AG09319 (cell line): ENCODE measurements around the gene SOCS6.

Experiments
- DNase-seq: peaks from one replicate; pipeline ENCODE4 v3.0.0-alpha.2; 2010; ENCODE audit warnings: low read depth; ENCODE audit errors: extremely low read depth
- TF ChIP-seq, protein P1 (sequence below): IDR thresholded peaks from 2 replicates; pipeline ENCODE4 v1.5.1; 2011; ENCODE audit warnings: low read depth, mild to moderate bottlenecking, inconsistent platforms, low read length, moderate library complexity

SOCS6 gene

DNA sequence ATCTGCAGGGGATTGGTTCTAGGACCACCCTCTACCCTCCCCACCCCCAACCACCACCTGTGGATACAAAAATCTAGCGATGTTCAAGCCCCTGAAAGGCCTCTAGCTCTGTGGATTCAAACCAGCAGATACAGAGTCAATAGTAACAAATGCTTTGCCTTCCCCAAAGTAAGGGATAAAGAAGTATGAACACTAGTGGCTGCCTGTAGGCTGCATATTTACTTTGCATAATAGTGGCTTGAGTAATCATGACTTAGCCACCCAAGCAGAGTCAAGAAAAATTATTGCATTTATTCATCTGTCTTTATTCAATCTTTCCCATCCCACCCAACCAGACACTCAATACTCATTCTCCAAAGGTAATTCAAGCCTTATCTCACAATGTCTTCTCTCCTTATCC lies 43.8 kb downstream of the SOCS6 start:
- no peak for DNase-seq
- TF ChIP-seq, protein P1, sequence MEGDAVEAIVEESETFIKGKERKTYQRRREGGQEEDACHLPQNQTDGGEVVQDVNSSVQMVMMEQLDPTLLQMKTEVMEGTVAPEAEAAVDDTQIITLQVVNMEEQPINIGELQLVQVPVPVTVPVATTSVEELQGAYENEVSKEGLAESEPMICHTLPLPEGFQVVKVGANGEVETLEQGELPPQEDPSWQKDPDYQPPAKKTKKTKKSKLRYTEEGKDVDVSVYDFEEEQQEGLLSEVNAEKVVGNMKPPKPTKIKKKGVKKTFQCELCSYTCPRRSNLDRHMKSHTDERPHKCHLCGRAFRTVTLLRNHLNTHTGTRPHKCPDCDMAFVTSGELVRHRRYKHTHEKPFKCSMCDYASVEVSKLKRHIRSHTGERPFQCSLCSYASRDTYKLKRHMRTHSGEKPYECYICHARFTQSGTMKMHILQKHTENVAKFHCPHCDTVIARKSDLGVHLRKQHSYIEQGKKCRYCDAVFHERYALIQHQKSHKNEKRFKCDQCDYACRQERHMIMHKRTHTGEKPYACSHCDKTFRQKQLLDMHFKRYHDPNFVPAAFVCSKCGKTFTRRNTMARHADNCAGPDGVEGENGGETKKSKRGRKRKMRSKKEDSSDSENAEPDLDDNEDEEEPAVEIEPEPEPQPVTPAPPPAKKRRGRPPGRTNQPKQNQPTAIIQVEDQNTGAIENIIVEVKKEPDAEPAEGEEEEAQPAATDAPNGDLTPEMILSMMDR, result no peak

DNA sequence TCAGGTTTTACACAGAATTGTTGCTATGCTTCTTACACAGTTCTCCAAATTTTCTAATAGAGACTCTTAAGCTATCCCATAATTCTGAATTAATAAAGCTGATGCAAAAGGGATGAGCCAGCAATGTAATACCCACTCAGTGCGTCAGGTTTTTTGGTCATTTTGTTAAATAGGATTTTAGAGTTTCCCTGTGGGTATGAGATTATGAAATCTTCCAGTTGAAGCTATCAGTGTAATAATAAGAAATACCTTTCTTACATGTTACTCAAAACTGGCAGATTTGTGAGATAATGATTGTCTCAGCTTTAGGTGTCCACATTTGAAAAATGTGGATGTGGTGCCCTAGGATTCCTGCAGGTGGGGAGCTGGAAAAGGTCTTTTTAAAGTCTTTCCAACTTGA lies 44.5 kb downstream of the SOCS6 start:
- TF ChIP-seq, protein P1, result no peak
- DNase-seq, result no peak

DNA sequence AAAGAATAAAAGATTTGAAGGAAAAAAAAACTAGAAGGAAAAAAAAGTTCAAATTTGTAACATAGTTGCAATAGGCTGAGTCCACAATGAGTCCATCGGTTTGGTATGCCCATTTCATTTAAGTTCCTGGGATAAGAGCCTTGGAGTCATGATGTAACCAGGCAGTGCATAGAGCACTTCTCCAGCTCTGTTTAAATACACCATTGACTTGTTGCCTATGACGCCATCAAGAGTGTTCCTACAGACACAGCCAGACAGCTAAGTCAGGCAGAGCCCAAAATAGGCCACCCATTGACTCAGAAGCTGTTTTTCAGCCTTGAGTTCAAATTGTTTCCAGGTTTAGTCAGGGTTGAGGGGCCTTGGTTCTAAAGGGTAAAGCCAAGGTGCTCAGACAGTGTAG lies 44.9 kb downstream of the SOCS6 start:
- peak; percentile 88 for DNase-seq

DNA sequence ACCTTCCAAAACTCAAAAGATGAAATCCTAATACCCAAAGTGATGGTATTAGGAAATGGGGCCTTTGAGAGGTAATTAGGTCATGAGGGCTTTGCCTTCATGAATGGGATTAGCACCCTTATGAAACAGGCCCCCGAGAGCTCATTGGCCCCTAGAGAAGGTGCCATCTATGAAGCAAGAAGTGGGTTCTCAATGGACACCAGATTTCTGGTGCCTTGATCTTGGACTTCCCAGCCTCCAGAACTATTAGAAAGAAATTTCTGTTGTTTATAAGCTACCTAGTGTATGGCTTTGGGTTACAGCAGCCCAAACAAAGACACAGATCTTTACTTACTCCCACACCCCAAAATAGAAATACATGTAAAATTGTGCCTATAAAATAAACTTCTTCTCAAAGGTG lies 45.4 kb downstream of the SOCS6 start:
- TF ChIP-seq, protein P1, result no peak
- no peak for DNase-seq

More for the DNA sequence above, 44.9 kb downstream of the SOCS6 start:
- TF ChIP-seq, protein P1, result no peak

DNA sequence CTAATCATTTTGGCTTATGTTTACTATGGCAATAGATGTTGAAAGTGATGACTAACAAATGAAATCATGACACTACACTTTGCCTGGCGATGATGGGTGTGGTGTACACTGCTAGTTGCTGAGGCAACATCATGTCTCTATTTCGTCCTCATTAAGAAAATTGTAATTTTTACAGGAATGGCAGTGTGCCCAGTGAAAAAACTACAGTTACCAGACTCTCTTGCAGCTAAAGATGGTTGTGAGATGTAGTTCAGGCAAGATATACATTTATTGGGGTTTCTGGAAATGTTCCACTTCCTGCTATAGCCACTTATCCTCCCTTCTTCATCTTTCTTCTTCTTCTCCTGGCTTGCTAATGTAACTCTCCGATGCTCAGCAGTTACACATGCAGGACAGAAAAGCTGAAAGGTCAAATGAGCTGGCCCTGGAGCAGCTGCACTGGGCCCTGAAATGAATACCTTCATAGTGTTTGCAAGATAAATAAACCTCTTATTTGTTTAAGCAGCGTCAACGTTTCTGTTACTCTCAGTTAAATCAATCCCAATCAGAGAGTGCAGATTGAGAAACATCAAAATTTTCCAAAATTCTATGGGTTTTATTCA lies 46.0 kb downstream of the SOCS6 start:
- DNase-seq, result no peak
- TF ChIP-seq, protein P1, result no peak

DNA sequence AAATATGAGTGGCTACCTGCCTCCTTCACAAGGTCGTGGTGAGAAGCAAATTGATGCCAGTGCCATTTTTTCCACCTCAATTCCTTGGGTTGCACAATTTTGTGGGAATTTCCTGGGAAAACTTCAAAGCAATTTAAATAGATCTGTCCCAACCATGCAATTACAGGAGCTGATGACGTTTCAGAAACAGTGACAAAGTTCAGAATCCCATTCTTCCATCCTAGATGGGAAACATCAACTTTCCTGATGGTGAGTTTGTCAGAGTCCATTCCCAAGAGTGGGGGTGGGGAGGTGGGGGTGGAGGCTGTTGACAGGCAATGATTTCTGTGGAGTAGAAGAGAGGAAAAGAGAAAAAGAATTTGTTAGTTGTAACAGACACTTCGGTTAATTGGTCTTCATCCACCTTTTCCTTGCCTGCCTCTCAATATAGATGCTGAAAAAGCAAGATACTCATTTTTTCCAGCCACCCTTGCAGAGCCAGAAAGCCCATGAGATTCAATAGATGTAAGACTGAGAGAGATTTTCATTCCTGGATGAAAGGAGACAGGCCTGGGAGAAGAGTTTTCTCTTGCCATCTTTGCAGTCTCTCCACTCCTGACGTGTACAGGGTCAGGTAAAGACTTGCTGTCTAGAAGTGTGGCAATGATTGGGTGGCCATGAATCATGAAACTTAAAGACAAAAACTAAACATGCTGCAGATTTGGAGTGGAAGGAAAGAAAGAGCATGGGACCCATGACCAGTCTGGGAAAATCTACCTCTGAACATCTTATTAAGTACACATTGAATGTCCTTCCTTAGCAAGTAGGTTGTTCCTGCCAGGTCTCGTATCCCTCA lies 47.3 kb downstream of the SOCS6 start:
- no peak for DNase-seq
- TF ChIP-seq, protein P1, result no peak

DNA sequence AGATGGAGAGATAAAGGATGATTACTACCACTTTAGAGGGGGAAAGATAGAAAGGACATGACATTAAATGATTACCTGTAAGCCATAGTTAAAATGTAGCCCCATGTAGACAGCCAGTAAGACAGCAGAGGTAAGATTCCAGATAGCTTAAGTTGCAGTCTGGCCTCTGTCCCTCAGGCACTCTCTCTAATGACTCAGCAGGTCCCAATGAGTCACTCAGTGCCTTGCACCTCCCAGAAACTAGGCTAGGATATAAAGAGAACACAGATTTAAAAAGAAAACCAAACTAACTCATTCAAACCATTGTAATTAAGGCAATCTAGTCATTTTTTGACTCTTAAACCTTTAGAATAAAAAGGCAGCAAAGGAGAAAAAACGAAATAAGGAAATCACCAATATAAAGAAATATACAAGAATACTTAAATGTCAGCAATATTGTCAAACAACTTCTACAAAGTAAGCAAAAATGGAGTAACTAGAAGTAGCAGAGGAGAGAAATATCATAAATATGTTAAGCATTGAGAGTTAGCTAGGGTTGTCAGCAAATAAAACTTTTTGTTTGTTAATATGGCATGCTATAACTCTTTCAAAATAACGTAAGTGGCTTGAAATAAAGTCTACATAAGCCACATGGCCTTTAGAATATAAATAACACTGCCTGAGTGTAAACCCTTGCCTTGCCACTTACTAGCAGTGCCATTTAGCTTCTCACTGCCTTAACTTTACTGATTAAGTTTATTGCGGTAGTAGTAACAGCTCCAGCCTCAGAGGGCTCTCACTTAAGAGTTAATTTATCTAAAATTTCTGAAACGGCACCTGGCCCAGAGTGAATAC lies 48.5 kb downstream of the SOCS6 start:
- TF ChIP-seq, protein P1, result no peak
- peak; percentile 58 for DNase-seq
